SK-N-SH (cell line): ENCODE measurements around the gene CDC73. TPM values are rescaled to one million over a fixed set of nuclear protein-coding genes. Genes with fewer than 3 reads are reported as not detected.

ENCODE experiments used
- CTCF ChIA-PET: fragments of 300-600, 350-600 bp; formaldehyde crosslinking; extraction: SDS; loops from one replicate; lab custom pipeline; 2021; lab: Yijun Ruan, JAX
- POLR2A ChIA-PET: fragments of 350-600 bp; sonication (Branson Sonifier 250); formaldehyde crosslinking; extraction: SDS; loops from one replicate; lab custom pipeline; 2020; ENCODE audit warnings: antibody characterized with exemption, inconsistent platforms; lab: Yijun Ruan, JAX
- DNase-seq: peaks from one replicate; pipeline ENCODE4 v3.0.0; 2012
- H2AFZ ChIP-seq: fragments of 200-600 bp; sonication (generic); 2 replicates; pipeline ENCODE4 v1.8.1; 2016; ENCODE audit warnings: antibody characterized with exemption, mild to moderate bottlenecking, low read depth
- H3F3A ChIP-seq: fragments of 200-600 bp; sonication (generic); replicated peaks from 2 replicates; pipeline ENCODE3; 2016; ENCODE audit warnings: antibody characterized with exemption, mild to moderate bottlenecking; ENCODE audit not compliant: insufficient read depth
- H3K27ac ChIP-seq, 2 experiments: fragments of 200-500 bp in 1 of 2; fragments of 200-600 bp in 1 of 2; sonication (Bioruptor generic) in 1 of 2; sonication (generic), shearing (Covaris generic) in 1 of 2; 2 replicates each; pipeline versions ENCODE4 v1.5.1 to v1.6.1; 2014 to 2016; ENCODE audit warnings: low read depth in 2 of 2, inconsistent platforms in 1 of 2, low read length in 1 of 2, mild to moderate bottlenecking in 1 of 2, mixed read lengths in 1 of 2
- H3K27me3 ChIP-seq: fragments of 200-600 bp; sonication (generic), shearing (Covaris generic); 2 replicates; pipeline ENCODE4 v1.6.1; 2016; ENCODE audit warnings: mixed run types; ENCODE audit not compliant: insufficient read depth
- H3K36me3 ChIP-seq, 2 experiments: fragments of 200-500 bp in 1 of 2; fragments of 200-600 bp in 1 of 2; sonication (Bioruptor generic) in 1 of 2; sonication (generic) in 1 of 2; replicated peaks in 1 of 2; 2 replicates each; pipeline versions ENCODE3 to v1.5.1; 2014 to 2016; ENCODE audit warnings: low read length in 1 of 2, mild to moderate bottlenecking in 1 of 2; ENCODE audit not compliant: insufficient read depth in 2 of 2, control insufficient read depth in 1 of 2
- H3K4me1 ChIP-seq, 2 experiments: fragments of 200-500 bp in 1 of 2; fragments of 200-600 bp in 1 of 2; sonication (Bioruptor generic) in 1 of 2; sonication (generic), shearing (Covaris generic) in 1 of 2; 2 replicates each; pipeline versions ENCODE4 v1.5.1 to v1.6.1; 2014 to 2016; ENCODE audit warnings: low read depth in 1 of 2, low read length in 1 of 2, mixed run types in 1 of 2; ENCODE audit not compliant: insufficient read depth in 2 of 2, control insufficient read depth in 1 of 2
- H3K4me2 ChIP-seq: fragments of 200-600 bp; sonication (generic), shearing (Covaris generic); 2 replicates; pipeline ENCODE4 v1.6.1; 2017; ENCODE audit warnings: mixed run types
- H3K4me3 ChIP-seq, 2 experiments: fragments of 200-500 bp in 1 of 2; fragments of 200-600 bp in 1 of 2; sonication (Bioruptor generic) in 1 of 2; sonication (generic), shearing (Covaris generic) in 1 of 2; 2 replicates each; pipeline versions ENCODE4 v1.5.1 to v1.8.1; 2014 to 2016; ENCODE audit warnings: low read depth in 2 of 2, inconsistent platforms in 1 of 2, low read length in 1 of 2, mild to moderate bottlenecking in 1 of 2, mixed read lengths in 1 of 2, moderate library complexity in 1 of 2
- H3K79me2 ChIP-seq: fragments of 200-600 bp; sonication (generic); 2 replicates; pipeline ENCODE4 v1.8.1; 2017; ENCODE audit warnings: mild to moderate bottlenecking; ENCODE audit not compliant: insufficient read depth
- H3K9ac ChIP-seq: fragments of 200-600 bp; sonication (generic); 2 replicates; pipeline ENCODE4 v1.6.1; 2017; ENCODE audit warnings: mixed run types
- H3K9me2 ChIP-seq: fragments of 200-600 bp; sonication (generic); 2 replicates; pipeline ENCODE4 v1.6.1; 2017; ENCODE audit warnings: mixed run types
- H3K9me3 ChIP-seq: fragments of 200-600 bp; sonication (generic); 2 replicates; pipeline ENCODE4 v1.6.1; 2017; ENCODE audit warnings: mixed run types, mild to moderate bottlenecking, moderate library complexity
- H4K20me1 ChIP-seq: fragments of 200-600 bp; sonication (generic); 2 replicates; pipeline ENCODE4 v1.6.1; 2017; ENCODE audit warnings: mild to moderate bottlenecking, mixed run types; ENCODE audit not compliant: insufficient read depth
- EP300 ChIP-seq, 2 experiments: IDR thresholded peaks; 2 replicates each; pipeline versions ENCODE4 v1.4.0 to v1.6.1; 2012; ENCODE audit warnings: borderline replicate concordance in 1 of 2, low read depth in 1 of 2, low read length in 1 of 2
- EZH2phosphoT487 ChIP-seq: fragments of 200-600 bp; sonication (generic); IDR thresholded peaks from 2 replicates; pipeline ENCODE4 v1.6.1; 2017; ENCODE audit warnings: low read depth, mixed run types, mild to moderate bottlenecking, antibody characterized with exemption, moderate library complexity, borderline replicate concordance
- FOXJ3 ChIP-seq: sonication (generic); formaldehyde crosslinking; IDR thresholded peaks from 2 replicates; pipeline ENCODE4 v1.5.1; 2020; ENCODE audit warnings: mild to moderate bottlenecking, missing genetic modification reagents
- MXI1 ChIP-seq: IDR thresholded peaks from 2 replicates; pipeline ENCODE4 v1.6.1; 2012; ENCODE audit warnings: mild to moderate bottlenecking, low read depth, low read length, improper control_type of control experiment
- NFIC ChIP-seq: IDR thresholded peaks from 2 replicates; pipeline ENCODE4 v1.4.0; 2012; ENCODE audit warnings: borderline replicate concordance
- NRF1 ChIP-seq: IDR thresholded peaks from 2 replicates; pipeline ENCODE4 v1.6.1; 2012; ENCODE audit warnings: low read depth, mild to moderate bottlenecking, low read length
- PBX3 ChIP-seq: IDR thresholded peaks from 2 replicates; pipeline ENCODE4; 2012
- POLR2AphosphoS5 ChIP-seq: IDR thresholded peaks from 2 replicates; pipeline ENCODE4 v1.6.1; 2012; ENCODE audit warnings: low read depth, low read length
- RAD21 ChIP-seq: IDR thresholded peaks from 2 replicates; pipeline ENCODE4 v1.6.1; 2012; ENCODE audit warnings: mild to moderate bottlenecking, low read length
- REST ChIP-seq: IDR thresholded peaks from 2 replicates; pipeline ENCODE4 v1.6.1; 2012; ENCODE audit warnings: mild to moderate bottlenecking, low read depth, low read length, moderate library complexity
- RXRA ChIP-seq: IDR thresholded peaks from 2 replicates; pipeline ENCODE4 v1.4.0; 2012; ENCODE audit warnings: low read depth, mild to moderate bottlenecking, borderline replicate concordance
- TCF12 ChIP-seq: IDR thresholded peaks from 2 replicates; pipeline ENCODE4 v1.4.0; 2012
- TEAD4 ChIP-seq: IDR thresholded peaks from 2 replicates; pipeline ENCODE4 v1.4.0; 2012; ENCODE audit warnings: mild to moderate bottlenecking, borderline replicate concordance; ENCODE audit not compliant: insufficient read depth
- WGBS: methylation state at CpG from one replicate; pipeline ENCODE4 v1.1.6; 2017; ENCODE audit warnings: low lambda C conversion rate; 5-methylcytosine and 5-hydroxymethylcytosine counted together
- polyA plus RNA-seq, 3 experiments: library from polyadenylated mRNA; depleted of rRNA; stranded (reverse); fragments of >200 nt; gene quantifications; 2 replicates each; pipeline ENCODE4 v1.2.3, GENCODE V29; 2012

Gene CDC73
- polyA plus RNA-seq, 1 of the 3 experiments (the other 2 are of a cell fraction), result 13.4 TPM

- Histone ChIP-seq H3K9ac (no peak overlapping the region), H3K9me3 (no peaks in the 10 kb centered on the region), H4K20me1 (no peaks in the 10 kb centered on the region), H3K79me2 (no peaks in the 10 kb centered on the region), H3F3A (peaks cover 2% of the 10 kb centered on the region), H2AFZ (no peak overlapping the region), H3K9me2 (no peaks in the 10 kb centered on the region), H3K4me1 (no peaks in the 10 kb centered on the region; a peak in 1 of 4 replicates)
- DNase-seq, result no peak
- ChIA-PET CTCF (no interaction called here), POLR2A (no interaction called here)
- TF ChIP-seq RXRA (no peak), EP300 (IDR thresholded peaks at IDR 0.05; ENCODE audit: borderline replicate concordance in 1 of 2, low read depth in 1 of 2, low read length in 1 of 2) (no peak), POLR2AphosphoS5 (no peak), NRF1 (no peak), NFIC (no peak), REST (no peak), MXI1 (no peak), PBX3 (no peak), FOXJ3 (CRISPR knock-in tag) (no peak), EZH2phosphoT487 (no peak), TEAD4 (no peak), RAD21 (no peak)
- TF ChIP-seq, all 33 proteins: peak for 0
- Histone ChIP-seq H3K4me2 (no peak overlapping the region), H3K4me3 (no peak overlapping the region), H3K27ac (no peak overlapping the region), H3K27me3 (no peaks in the 10 kb centered on the region), H3K36me3 (peaks cover 54 to 64% of the 10 kb centered on the region in 2 experiments)
- 86% methylated on average over 2 of the region's 2 CpGs for WGBS
Observed at GRCh38 chr1:193251950-193252349, 130.1 kb downstream of the CDC73 start.

GRCh38 chr1:193256019-193256418 is 134.2 kb downstream of the CDC73 start:
- Histone ChIP-seq H3K36me3 (peaks cover 41 to 46% of the 10 kb centered on the region in 2 experiments), H3K4me3 (no peak overlapping the region), H3K4me1 (no peaks in the 10 kb centered on the region; a peak in 1 of 4 replicates), H3K9ac (no peak overlapping the region), H3K4me2 (no peak overlapping the region), H3F3A (no peaks in the 10 kb centered on the region), H2AFZ (no peak overlapping the region), H3K9me3 (no peaks in the 10 kb centered on the region), H3K9me2 (no peaks in the 10 kb centered on the region), H3K27me3 (no peaks in the 10 kb centered on the region), H3K27ac (no peak overlapping the region), H3K79me2 (no peaks in the 10 kb centered on the region), H4K20me1 (no peaks in the 10 kb centered on the region)
- DNase-seq, result no peak
- ChIA-PET CTCF (interaction anchor here (1.1 kb wide), 1 partner anchor 12 kb away, joined by 3 read pairs; no protein-coding TSS in a partner anchor), POLR2A (no interaction called here)
- TF ChIP-seq TCF12, result no peak
